Testis (tissue), 3 donors: Measurements from ENCODE around the gene NSMCE4A. TPM values are rescaled to one million over a fixed set of nuclear protein-coding genes. Genes with fewer than 3 reads are reported as not detected.
"Not testable (repeated sequence)": the region's sequence is repeated elsewhere in the genome, so short reads cannot be mapped to it uniquely, and the experiment has no call there.

ENCODE experiments used
- DNase-seq: peaks from one replicate; pipeline ENCODE4 v3.0.0-alpha.2; 2019
- H3K27ac ChIP-seq, 2 donors: fragments of 200-600 bp; sonication (generic); one replicate each; pipeline ENCODE4 v1.5.1; 2019
- H3K27me3 ChIP-seq: fragments of 200-600 bp; sonication (generic); one replicate; pipeline ENCODE4 v1.5.1; 2019
- H3K36me3 ChIP-seq: fragments of 200-600 bp; sonication (generic); one replicate; pipeline ENCODE4 v1.5.1; 2017; ENCODE audit warnings: low read depth; ENCODE audit errors: missing control alignments
- H3K4me1 ChIP-seq: fragments of 200-600 bp; sonication (generic); one replicate; pipeline ENCODE4 v1.5.1; 2019
- H3K4me3 ChIP-seq, 2 donors: fragments of 200-600 bp; sonication (generic); one replicate each; pipeline ENCODE4 v1.5.1; 2017 to 2019
- H3K9me3 ChIP-seq: fragments of 200-600 bp; sonication (generic); one replicate; pipeline ENCODE4 v1.5.1; 2017
- POLR2A ChIP-seq: fragments of 450-650 bp; IDR thresholded peaks from one replicate; pipeline ENCODE4 v1.6.1; 2017; ENCODE audit warnings: antibody characterized with exemption, mild to moderate bottlenecking, moderate library complexity
- WGBS, 2 donors: methylation state at CpG; one replicate each; pipeline ENCODE4 v1.1.5; 2018; 5-methylcytosine and 5-hydroxymethylcytosine counted together
- intact Hi-C: fragments of 100-400 bp; cut with DNase I; formaldehyde crosslinking; loops from one replicate; pipeline ENCODE4 v1.15.1; 2023; ENCODE audit warnings: low total_unique reads
- polyA plus RNA-seq: library from polyadenylated mRNA; stranded (reverse); fragments of 350-450 nt; fragmentation: Illumina TruSeq; extraction: RNeasy Lipid Tissue Mini Kit (QIAGEN cat#74804); gene quantifications from one replicate; pipeline ENCODE4 v1.2.3, GENCODE V29; 2014; ENCODE audit warnings: low read depth, low replicate concordance; ENCODE audit not compliant: insufficient read depth
- total RNA-seq, 2 donors: library from RNA; depleted of rRNA; stranded (reverse); fragments of >200 nt; gene quantifications; one replicate each; pipeline ENCODE4 v1.2.3, GENCODE V29; 2016
- TF ChIP-seq, protein P1 (sequence below), 3 experiments: fragments of 450-650 bp in 2 of 3; fragments of 200-600 bp in 1 of 3; sonication (generic) in 1 of 3; IDR thresholded peaks; one replicate each; pipeline ENCODE4 v1.5.1; 2016 to 2019; ENCODE audit warnings: antibody characterized with exemption in 3 of 3, mild to moderate bottlenecking in 2 of 3, moderate library complexity in 1 of 3

Gene NSMCE4A
- total and polyA plus RNA-seq, 3 donors from 2014 or later, result 15.6 to 33.7 (median 31.0) TPM

DNA sequence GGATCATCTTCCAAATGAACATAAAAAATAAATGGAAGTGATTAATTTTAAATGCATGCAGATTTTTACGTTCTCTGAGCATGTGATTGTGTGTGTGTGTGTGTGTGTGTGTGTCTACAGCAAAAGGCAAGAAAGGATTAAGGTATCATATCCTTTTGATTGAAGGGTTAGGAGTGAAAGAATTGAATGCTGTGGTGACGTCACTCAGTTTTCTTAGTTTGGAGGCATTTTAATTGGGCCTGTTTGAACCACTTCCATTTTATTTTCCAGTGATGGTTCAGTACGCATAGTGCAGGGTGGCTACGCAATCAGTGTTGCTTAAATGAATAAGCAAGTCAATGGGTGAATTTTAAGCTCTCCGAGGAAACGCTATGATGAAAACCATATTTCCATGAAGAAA is 45.2 kb upstream of the NSMCE4A start:
- WGBS, 2 donors, result 95% methylated on average over 6 of the region's 6 CpGs
- Histone ChIP-seq H3K36me3 (no peaks in the 10 kb centered on the region), H3K27ac (no peak overlapping the region), H3K9me3 (no peaks in the 10 kb centered on the region), H3K4me3 (no peak overlapping the region), H3K4me1 (no peaks in the 10 kb centered on the region), H3K27me3 (no peaks in the 10 kb centered on the region)
- TF ChIP-seq, protein P1, sequence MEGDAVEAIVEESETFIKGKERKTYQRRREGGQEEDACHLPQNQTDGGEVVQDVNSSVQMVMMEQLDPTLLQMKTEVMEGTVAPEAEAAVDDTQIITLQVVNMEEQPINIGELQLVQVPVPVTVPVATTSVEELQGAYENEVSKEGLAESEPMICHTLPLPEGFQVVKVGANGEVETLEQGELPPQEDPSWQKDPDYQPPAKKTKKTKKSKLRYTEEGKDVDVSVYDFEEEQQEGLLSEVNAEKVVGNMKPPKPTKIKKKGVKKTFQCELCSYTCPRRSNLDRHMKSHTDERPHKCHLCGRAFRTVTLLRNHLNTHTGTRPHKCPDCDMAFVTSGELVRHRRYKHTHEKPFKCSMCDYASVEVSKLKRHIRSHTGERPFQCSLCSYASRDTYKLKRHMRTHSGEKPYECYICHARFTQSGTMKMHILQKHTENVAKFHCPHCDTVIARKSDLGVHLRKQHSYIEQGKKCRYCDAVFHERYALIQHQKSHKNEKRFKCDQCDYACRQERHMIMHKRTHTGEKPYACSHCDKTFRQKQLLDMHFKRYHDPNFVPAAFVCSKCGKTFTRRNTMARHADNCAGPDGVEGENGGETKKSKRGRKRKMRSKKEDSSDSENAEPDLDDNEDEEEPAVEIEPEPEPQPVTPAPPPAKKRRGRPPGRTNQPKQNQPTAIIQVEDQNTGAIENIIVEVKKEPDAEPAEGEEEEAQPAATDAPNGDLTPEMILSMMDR (IDR thresholded peaks at IDR 0.05), result no peak
- TF ChIP-seq POLR2A, result no peak
- no peak for DNase-seq
- intact Hi-C loops, result no loop called here

DNA sequence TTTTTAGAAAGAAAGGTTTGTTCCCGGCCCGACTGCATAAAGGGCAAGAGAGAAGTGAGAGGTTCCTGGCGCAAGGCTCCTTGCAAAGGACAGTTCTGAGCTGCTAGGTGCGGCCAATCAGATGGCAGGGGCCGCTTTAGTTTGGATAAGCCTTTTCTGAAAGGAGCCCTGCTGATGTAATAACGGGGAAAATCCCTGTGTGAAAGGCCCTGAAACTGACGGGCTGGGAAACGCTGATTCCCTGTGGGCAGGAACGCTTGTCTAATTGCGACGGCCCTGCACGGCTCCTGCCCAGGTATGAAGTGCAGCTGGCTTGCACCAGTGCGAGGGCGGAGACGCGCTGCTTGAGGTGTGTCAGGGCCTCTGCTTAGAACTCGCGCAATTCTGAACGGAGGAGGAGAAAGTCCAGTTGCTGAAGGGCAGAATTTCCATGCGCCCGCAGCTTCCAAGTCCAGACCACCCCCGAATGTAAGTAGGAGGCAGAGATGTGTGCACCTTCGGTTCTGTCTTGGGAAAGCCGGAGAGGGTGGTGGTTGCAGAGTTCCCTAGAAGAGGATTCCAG is 44.5 kb upstream of the NSMCE4A start:
- Histone ChIP-seq H3K9me3 (no peaks in the 10 kb centered on the region), H3K36me3 (no peaks in the 10 kb centered on the region), H3K4me1 (no peaks in the 10 kb centered on the region), H3K27ac (no peak overlapping the region), H3K27me3 (no peaks in the 10 kb centered on the region), H3K4me3 (peak overlapping the region; percentile 26 to 32)
- TF ChIP-seq, protein P1 (IDR thresholded peaks at IDR 0.05), result no peak
- no peak for TF ChIP-seq POLR2A
- intact Hi-C loops, result no loop called here
- 35 to 43% methylated on average over 20 to 24 of the region's 24 CpGs for whole genome bisulfite sequencing, 2 donors
- no peak for DNase-seq

DNA sequence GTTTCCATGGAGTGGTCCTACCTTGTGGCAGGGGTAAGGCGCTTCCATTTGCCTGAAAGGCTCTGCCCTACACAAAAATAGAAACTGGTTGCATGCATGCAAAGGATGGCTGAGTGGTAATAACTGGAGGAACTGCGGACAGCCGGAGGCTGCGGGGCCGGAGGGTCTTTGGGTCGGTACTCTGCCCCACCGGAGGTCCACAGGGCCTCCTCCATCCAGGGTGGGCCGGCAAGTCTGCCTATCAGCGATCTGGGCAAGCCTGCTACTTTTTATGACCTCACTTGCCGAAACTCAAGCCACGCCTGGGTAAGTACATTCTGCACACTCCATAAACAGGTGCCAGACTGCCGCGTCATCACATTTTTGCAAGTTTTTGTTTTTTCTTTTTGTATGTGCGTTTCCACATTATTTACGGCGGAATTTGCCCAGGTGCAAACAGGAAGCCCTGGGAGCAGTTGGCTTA is 44.0 kb upstream of the NSMCE4A start:
- no peak for TF ChIP-seq POLR2A
- TF ChIP-seq, protein P1 (IDR thresholded peaks at IDR 0.05), result no peak
- WGBS, 2 donors, result 54 to 56% methylated on average over 15 to 16 of the region's 16 CpGs
- Histone ChIP-seq H3K9me3 (no peaks in the 10 kb centered on the region), H3K27ac (no peak overlapping the region), H3K4me3 (peak overlapping the region; percentile 26 to 32), H3K27me3 (no peaks in the 10 kb centered on the region), H3K4me1 (no peaks in the 10 kb centered on the region), H3K36me3 (no peaks in the 10 kb centered on the region)
- peak; percentile 15 for DNase-seq
- intact Hi-C loops, result no loop called here

DNA sequence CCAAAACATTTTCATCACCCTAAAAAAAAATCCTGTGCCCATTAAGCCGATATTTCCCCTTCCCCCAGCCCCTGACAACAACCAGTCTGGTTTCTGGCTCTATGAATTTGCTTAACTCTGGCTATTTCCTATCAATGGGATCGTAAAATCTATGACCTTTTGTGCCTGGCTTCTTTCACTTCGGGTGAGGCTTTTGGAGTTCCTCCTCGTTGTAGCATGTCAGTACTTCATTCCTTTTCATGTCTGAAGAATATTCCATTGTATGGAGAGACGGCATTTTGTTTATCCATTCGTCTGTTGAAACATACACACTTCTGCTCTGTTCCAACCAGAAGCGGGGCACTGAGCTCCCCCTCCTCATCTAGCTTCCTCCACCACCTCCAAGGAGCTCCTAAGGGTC is 43.5 kb upstream of the NSMCE4A start:
- TF ChIP-seq POLR2A, result no peak
- TF ChIP-seq, protein P1 (IDR thresholded peaks at IDR 0.05), result no peak

DNA sequence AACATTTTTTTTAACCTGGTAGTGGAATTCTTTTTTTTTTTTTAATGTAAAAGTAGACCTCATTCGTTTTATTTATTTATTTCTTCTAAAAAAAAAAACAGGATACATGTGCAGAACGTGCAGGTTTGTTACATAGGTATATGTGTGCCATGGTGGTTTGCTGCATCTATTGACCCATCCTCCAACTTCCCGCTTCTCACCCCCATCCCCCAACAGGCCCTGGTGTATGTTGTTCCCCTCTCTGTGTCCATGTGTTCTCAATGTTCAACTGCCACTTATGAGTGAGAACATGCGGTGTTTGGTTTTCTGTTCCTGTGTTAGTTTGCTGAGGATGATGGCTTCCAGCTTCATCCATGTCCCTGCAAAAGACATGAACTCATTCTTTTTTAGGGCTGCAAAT is 42.9 kb upstream of the NSMCE4A start:
- H3K4me3 ChIP-seq, H3K27ac ChIP-seq, H3K9me3 ChIP-seq, intact Hi-C loops, H3K27me3 ChIP-seq, H3K36me3 ChIP-seq, H3K4me1 ChIP-seq, DNase-seq: not testable (repeated sequence)
- WGBS, 2 donors, result 68 to 72% methylated on average over 4 of the region's 4 CpGs

More for the DNA sequence above, 43.5 kb upstream of the NSMCE4A start:
- no peak overlapping the region for H3K27ac ChIP-seq
- H3K27me3 ChIP-seq, result no peaks in the 10 kb centered on the region
- intact Hi-C loops, result no loop called here
- 41 to 58% methylated on average over 7 of the region's 7 CpGs for WGBS, 2 donors
- no peaks in the 10 kb centered on the region for H3K36me3 ChIP-seq
- no peak for DNase-seq
- H3K9me3 ChIP-seq, result no peaks in the 10 kb centered on the region
- H3K4me3 ChIP-seq, result peak overlapping the region in 1 of 2 donors; percentile 32
- no peaks in the 10 kb centered on the region for H3K4me1 ChIP-seq
